Transverse colon (tissue), 4 donors: Measurements from ENCODE around the gene ZBP1.

Experiments used
- EP300 ChIP-seq: sonication (generic); formaldehyde crosslinking; IDR thresholded peaks from one replicate; pipeline ENCODE4 v1.6.1; 2017; ENCODE audit warnings: antibody characterized with exemption, low read depth
- POLR2A ChIP-seq: fragments of 450-650 bp; IDR thresholded peaks from one replicate; pipeline ENCODE4 v1.6.1; 2016; ENCODE audit warnings: antibody characterized with exemption, mild to moderate bottlenecking, moderate library complexity
- POLR2AphosphoS5 ChIP-seq, 3 donors: sonication (generic); formaldehyde crosslinking; IDR thresholded peaks; one replicate each; pipeline ENCODE4 v1.6.1; 2016; ENCODE audit warnings: antibody characterized with exemption in 3 of 3
- TF ChIP-seq, protein P1 (sequence below), 5 experiments: fragments of 200-600 bp in 3 of 5; fragments of 450-650 bp in 2 of 5; sonication (generic) in 3 of 5; IDR thresholded peaks; 1 replicate in 2 of 5; 2 replicates in 3 of 5; pipeline ENCODE4 v1.5.1; 2016 to 2017; ENCODE audit warnings: antibody characterized with exemption in 5 of 5, inconsistent platforms in 3 of 5, mild to moderate bottlenecking in 2 of 5, moderate library complexity in 1 of 5

DNA sequence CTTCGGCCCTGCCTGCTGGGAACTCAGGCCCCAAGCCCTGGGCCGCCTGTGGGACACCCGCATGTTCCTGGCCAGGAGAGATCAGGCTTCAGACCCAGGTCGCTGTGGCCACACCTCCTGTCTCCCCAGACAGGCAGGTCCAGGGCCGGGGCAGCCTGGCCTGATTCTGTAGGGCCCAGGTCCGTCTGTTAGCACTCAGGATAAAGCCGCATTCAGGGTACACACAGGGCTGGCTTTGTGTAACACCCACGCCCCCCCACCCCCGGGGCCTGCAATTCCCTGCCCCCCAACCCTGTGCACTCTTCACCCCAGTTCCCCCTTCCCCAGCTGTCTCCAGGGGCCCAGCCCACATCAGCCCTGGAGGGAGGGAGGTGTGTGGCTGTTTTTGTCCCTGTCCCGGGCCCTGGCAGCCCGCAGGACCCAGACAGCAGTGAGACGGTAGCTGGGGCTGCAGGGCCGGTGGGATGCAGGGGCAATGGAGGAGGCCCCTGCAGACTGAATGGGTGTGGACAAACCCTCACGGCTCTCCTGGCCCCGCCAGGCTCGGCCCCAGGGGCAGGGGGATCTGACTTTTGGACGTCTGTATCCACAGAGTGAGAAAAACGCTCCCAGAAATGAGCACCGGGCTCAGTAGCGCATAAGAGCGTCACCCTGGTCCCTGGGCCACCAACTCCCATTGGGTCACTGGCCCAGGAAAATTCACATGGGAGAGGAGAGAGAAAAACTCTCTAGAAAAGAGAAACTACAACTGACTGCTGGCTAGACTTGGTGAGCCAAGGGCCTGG lies 42.4 kb upstream of the ZBP1 start:
- TF ChIP-seq, protein P1, sequence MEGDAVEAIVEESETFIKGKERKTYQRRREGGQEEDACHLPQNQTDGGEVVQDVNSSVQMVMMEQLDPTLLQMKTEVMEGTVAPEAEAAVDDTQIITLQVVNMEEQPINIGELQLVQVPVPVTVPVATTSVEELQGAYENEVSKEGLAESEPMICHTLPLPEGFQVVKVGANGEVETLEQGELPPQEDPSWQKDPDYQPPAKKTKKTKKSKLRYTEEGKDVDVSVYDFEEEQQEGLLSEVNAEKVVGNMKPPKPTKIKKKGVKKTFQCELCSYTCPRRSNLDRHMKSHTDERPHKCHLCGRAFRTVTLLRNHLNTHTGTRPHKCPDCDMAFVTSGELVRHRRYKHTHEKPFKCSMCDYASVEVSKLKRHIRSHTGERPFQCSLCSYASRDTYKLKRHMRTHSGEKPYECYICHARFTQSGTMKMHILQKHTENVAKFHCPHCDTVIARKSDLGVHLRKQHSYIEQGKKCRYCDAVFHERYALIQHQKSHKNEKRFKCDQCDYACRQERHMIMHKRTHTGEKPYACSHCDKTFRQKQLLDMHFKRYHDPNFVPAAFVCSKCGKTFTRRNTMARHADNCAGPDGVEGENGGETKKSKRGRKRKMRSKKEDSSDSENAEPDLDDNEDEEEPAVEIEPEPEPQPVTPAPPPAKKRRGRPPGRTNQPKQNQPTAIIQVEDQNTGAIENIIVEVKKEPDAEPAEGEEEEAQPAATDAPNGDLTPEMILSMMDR (IDR thresholded peaks at IDR 0.05) = no peak
- no peak for TF ChIP-seq POLR2AphosphoS5 (IDR thresholded peaks at IDR 0.05)
- TF ChIP-seq POLR2A = no peak
- TF ChIP-seq EP300 = no peak
